HG03571 (cell line): ENCODE results near the gene HPN.
"Not testable (repeated sequence)": the region's sequence is repeated elsewhere in the genome, so short reads cannot be mapped to it uniquely, and the experiment has no call there.

Source experiments
- ATAC-seq: cut with Tn5 transposase; IDR thresholded peaks from one replicate; pipeline ENCODE4 v1.9.1; 2021; ENCODE audit not compliant: unreplicated experiment

HPN gene

GRCh38 chr19:35042056-35042730, 672 bp downstream of the HPN start:
- ATAC-seq, result no peak

- no peak for ATAC-seq
These were observed 1.6 kb downstream of the HPN start for GRCh38 chr19:35042954-35043604.

- ATAC-seq, result no peak
These were observed 2.4 kb downstream of the HPN start for GRCh38 chr19:35043906-35044305.

GRCh38 chr19:35044317-35045117, 3.0 kb downstream of the HPN start:
- no peak for ATAC-seq

- ATAC-seq, result peak; percentile 78
These were observed 4.3 kb downstream of the HPN start for GRCh38 chr19:35045667-35046300.

GRCh38 chr19:35046461-35046860, 4.9 kb downstream of the HPN start:
- no peak for ATAC-seq

GRCh38 chr19:35048911-35049411, 7.4 kb downstream of the HPN start:
- ATAC-seq, result no peak

GRCh38 chr19:35049456-35049855, 7.9 kb downstream of the HPN start:
- ATAC-seq, result no peak

GRCh38 chr19:35050662-35051061, 9.1 kb downstream of the HPN start:
- ATAC-seq, result not testable (repeated sequence)

- not testable (repeated sequence) for ATAC-seq
These were observed 9.7 kb downstream of the HPN start for GRCh38 chr19:35051268-35051667.

- ATAC-seq, result no peak
These were observed 10.3 kb downstream of the HPN start for GRCh38 chr19:35051796-35052195.

- no peak for ATAC-seq
These were observed 11.2 kb downstream of the HPN start for GRCh38 chr19:35052599-35053190.

GRCh38 chr19:35053667-35054293, 12.3 kb downstream of the HPN start:
- ATAC-seq, result no peak

GRCh38 chr19:35054626-35055025, 13.1 kb downstream of the HPN start:
- ATAC-seq, result no peak

GRCh38 chr19:35055715-35056179, 14.2 kb downstream of the HPN start:
- ATAC-seq, result no peak

- ATAC-seq, result no peak
These were observed 15.1 kb downstream of the HPN start for GRCh38 chr19:35056513-35057063.

GRCh38 chr19:35058370-35058769, 16.8 kb downstream of the HPN start:
- no peak for ATAC-seq

GRCh38 chr19:35059006-35059798, 17.7 kb downstream of the HPN start:
- no peak for ATAC-seq

- no peak for ATAC-seq
These were observed 18.2 kb downstream of the HPN start for GRCh38 chr19:35059799-35060091.
